ENCODE data around the gene FAM170B. TPM values are rescaled to one million over a fixed set of nuclear protein-coding genes. Genes with fewer than 3 reads are reported as not detected.

FAM170B gene
- total RNA-seq, 1 donor from 2014 or later: not detected

GRCh38 chr10:49131507-49132361 lies 2.1 kb downstream of the FAM170B start:
- no peak for TF ChIP-seq CTCF (IDR thresholded peaks at IDR 0.05; ENCODE audit: partially characterized antibody, unreplicated experiment)

DNA sequence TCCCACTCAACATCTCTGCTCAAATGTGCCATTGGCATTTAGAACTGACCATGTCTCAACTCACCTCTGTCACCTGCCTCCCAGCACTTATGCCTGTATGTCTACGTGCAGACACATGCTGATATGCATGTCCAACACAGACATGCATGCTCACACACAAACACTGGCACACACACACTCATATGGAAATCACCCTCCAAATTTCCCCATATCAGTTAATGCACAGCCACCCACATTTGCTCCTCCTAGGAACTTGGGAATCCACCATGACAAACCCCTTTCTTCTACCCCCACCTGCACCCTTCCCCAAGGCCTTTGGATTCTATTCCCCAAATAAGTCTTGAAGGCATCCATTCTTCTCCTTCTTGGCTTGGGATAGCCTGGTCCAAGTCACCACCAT lies 4.4 kb downstream of the FAM170B start:
- H3K27me3 Mint-ChIP-seq (ENCODE audit: unreplicated experiment): no peaks in the 10 kb centered on the region
- no peak overlapping the region for H3K27ac Mint-ChIP-seq (ENCODE audit: unreplicated experiment)
- no peak overlapping the region for H3K4me3 Mint-ChIP-seq (ENCODE audit: unreplicated experiment)
- H3K9me3 Mint-ChIP-seq (ENCODE audit: unreplicated experiment): peaks cover 2% of the 10 kb centered on the region
- no peak for DNase-seq
- H3K36me3 Mint-ChIP-seq (ENCODE audit: unreplicated experiment): no peaks in the 10 kb centered on the region
- TF ChIP-seq CTCF (IDR thresholded peaks at IDR 0.05; ENCODE audit: partially characterized antibody, unreplicated experiment): no peak
- H3K4me1 Mint-ChIP-seq (ENCODE audit: low read depth, unreplicated experiment): peaks cover 4% of the 10 kb centered on the region

More at GRCh38 chr10:49131507-49132361, 2.1 kb downstream of the FAM170B start:
- H3K4me3 Mint-ChIP-seq (ENCODE audit: unreplicated experiment): no peak overlapping the region
- no peaks in the 10 kb centered on the region for H3K36me3 Mint-ChIP-seq (ENCODE audit: unreplicated experiment)
- peaks cover 8% of the 10 kb centered on the region for H3K9me3 Mint-ChIP-seq (ENCODE audit: unreplicated experiment)
- no peak for DNase-seq
- H3K27me3 Mint-ChIP-seq (ENCODE audit: unreplicated experiment): no peaks in the 10 kb centered on the region
- H3K27ac Mint-ChIP-seq (ENCODE audit: unreplicated experiment): no peak overlapping the region
- H3K4me1 Mint-ChIP-seq (ENCODE audit: low read depth, unreplicated experiment): peaks cover 4% of the 10 kb centered on the region

DNA sequence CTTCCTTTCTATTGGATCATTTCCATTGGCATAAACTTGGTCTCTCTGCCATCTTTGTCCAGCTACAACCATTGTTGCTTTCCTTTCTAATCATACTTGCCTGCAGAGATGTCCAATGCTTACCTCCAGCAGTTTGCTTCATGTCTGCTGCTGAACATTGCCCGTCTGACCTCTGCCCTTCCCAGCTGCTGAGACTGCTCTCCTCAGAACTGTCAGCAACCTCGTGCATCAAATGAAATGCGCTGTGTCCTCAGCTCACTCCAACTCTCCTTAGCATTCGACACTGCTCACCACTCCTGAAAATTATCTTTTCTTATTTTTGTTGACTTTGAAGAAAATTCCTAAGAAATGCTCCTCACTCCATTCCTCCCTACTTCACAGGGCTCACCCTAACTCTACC lies 5.0 kb downstream of the FAM170B start:
- Mint-ChIP-seq H3K4me3 (ENCODE audit: unreplicated experiment) (no peak overlapping the region), H3K36me3 (ENCODE audit: unreplicated experiment) (no peaks in the 10 kb centered on the region), H3K27me3 (ENCODE audit: unreplicated experiment) (no peaks in the 10 kb centered on the region), H3K4me1 (ENCODE audit: low read depth, unreplicated experiment) (no peaks in the 10 kb centered on the region), H3K9me3 (ENCODE audit: unreplicated experiment) (peaks cover 2% of the 10 kb centered on the region), H3K27ac (ENCODE audit: unreplicated experiment) (no peak overlapping the region)
- DNase-seq: no peak
- no peak for TF ChIP-seq CTCF (IDR thresholded peaks at IDR 0.05; ENCODE audit: partially characterized antibody, unreplicated experiment)

GRCh38 chr10:49123981-49124950 lies 9.6 kb downstream of the FAM170B start:
- peaks cover 5% of the 10 kb centered on the region for H3K36me3 Mint-ChIP-seq (ENCODE audit: unreplicated experiment)
- no peak for TF ChIP-seq CTCF (IDR thresholded peaks at IDR 0.05; ENCODE audit: partially characterized antibody, unreplicated experiment)
- H3K27me3 Mint-ChIP-seq (ENCODE audit: unreplicated experiment): no peaks in the 10 kb centered on the region
- no peak overlapping the region for H3K27ac Mint-ChIP-seq (ENCODE audit: unreplicated experiment)
- H3K4me1 Mint-ChIP-seq (ENCODE audit: low read depth, unreplicated experiment): no peaks in the 10 kb centered on the region
- no peak for DNase-seq
- no peak overlapping the region for H3K4me3 Mint-ChIP-seq (ENCODE audit: unreplicated experiment)
- no peaks in the 10 kb centered on the region for H3K9me3 Mint-ChIP-seq (ENCODE audit: unreplicated experiment)
